Kidney epithelial cell (primary cell): ENCODE results near the gene METTL6. TPM values are rescaled to one million over a fixed set of nuclear protein-coding genes. Genes with fewer than 3 reads are reported as not detected.
"Not testable (repeated sequence)": the region's sequence is repeated elsewhere in the genome, so short reads cannot be mapped to it uniquely, and the experiment has no call there.

Experiments
- DNase-seq: peaks from one replicate; pipeline ENCODE4 v3.0.0-alpha.2; 2010; ENCODE audit warnings: low read depth
- H3K27me3 ChIP-seq: 2 replicates; pipeline ENCODE4 v1.6.0; 2011; ENCODE audit warnings: low read length; ENCODE audit not compliant: control insufficient read depth, insufficient read depth
- H3K36me3 ChIP-seq: 2 replicates; pipeline ENCODE4 v1.5.1; 2011; ENCODE audit warnings: low read length; ENCODE audit not compliant: control insufficient read depth, insufficient read depth
- H3K4me3 ChIP-seq: 2 replicates; pipeline ENCODE4 v1.5.1; 2011; ENCODE audit warnings: low read depth, mild to moderate bottlenecking, control low read depth, low read length
- CTCF ChIP-seq: IDR thresholded peaks from 2 replicates; pipeline ENCODE4 v1.5.1; 2011; ENCODE audit warnings: mild to moderate bottlenecking, moderate library complexity, low read length, control low read depth, inconsistent platforms; ENCODE audit not compliant: insufficient read depth, poor library complexity, severe bottlenecking
- total RNA-seq: library from RNA; depleted of rRNA; stranded (reverse); fragments of >200 nt; gene quantifications from 2 replicates; pipeline ENCODE4 v1.2.3, GENCODE V29; 2015

METTL6 gene
- total RNA-seq, 1 donor from 2014 or later, result 31.6 TPM

- TF ChIP-seq CTCF, result no peak
- Histone ChIP-seq H3K4me3 (no peak overlapping the region), H3K36me3 (no peaks in the 10 kb centered on the region), H3K27me3 (no peaks in the 10 kb centered on the region)
- no peak for DNase-seq
Observed at GRCh38 chr3:15420871-15421270, 6.5 kb downstream of the METTL6 start.

- H3K4me3 ChIP-seq, H3K36me3 ChIP-seq, H3K27me3 ChIP-seq, DNase-seq: not testable (repeated sequence)
Observed at GRCh38 chr3:15410966-15411365, 16.4 kb downstream of the METTL6 start.

GRCh38 chr3:15409774-15410173 lies 17.6 kb downstream of the METTL6 start:
- TF ChIP-seq CTCF, result no peak
- no peak for DNase-seq
- H3K4me3 ChIP-seq, result no peak overlapping the region
- H3K36me3 ChIP-seq, result no peaks in the 10 kb centered on the region
- H3K27me3 ChIP-seq, result no peaks in the 10 kb centered on the region

- no peak for TF ChIP-seq CTCF
- no peaks in the 10 kb centered on the region for H3K27me3 ChIP-seq
- no peak for DNase-seq
- H3K36me3 ChIP-seq, result no peaks in the 10 kb centered on the region
- no peak overlapping the region for H3K4me3 ChIP-seq
Observed at GRCh38 chr3:15409239-15409638, 18.1 kb downstream of the METTL6 start.

- peak; percentile 25 for DNase-seq
- no peak overlapping the region for H3K4me3 ChIP-seq
Observed at GRCh38 chr3:15405448-15406050, 21.8 kb downstream of the METTL6 start.

GRCh38 chr3:15404767-15405166 lies 22.6 kb downstream of the METTL6 start:
- no peak for TF ChIP-seq CTCF
- H3K36me3 ChIP-seq, result no peaks in the 10 kb centered on the region
- DNase-seq, result no peak
- H3K4me3 ChIP-seq, result no peak overlapping the region
- no peaks in the 10 kb centered on the region for H3K27me3 ChIP-seq

More at GRCh38 chr3:15405448-15406050, 21.8 kb downstream of the METTL6 start:
- Histone ChIP-seq H3K36me3 (no peaks in the 10 kb centered on the region), H3K27me3 (no peaks in the 10 kb centered on the region)
- TF ChIP-seq CTCF, result peak; percentile 51
